RWPE2 (cell line): Measurements from ENCODE around the gene ZNF512.

Source experiments
- ATAC-seq: fragments of 200-7000 bp; cut with Tn5 transposase; 3 replicates; pipeline ENCODE4 v1.9.1; 2021; ENCODE audit warnings: low read depth
- DNase-seq: peaks from one replicate; pipeline ENCODE4 v3.0.0-alpha.2; 2020; ENCODE audit warnings: low spot score
- H3K27ac ChIP-seq: fragments of 450-650 bp; 2 replicates; pipeline ENCODE4 v1.5.1; 2017; ENCODE audit warnings: mild to moderate bottlenecking; ENCODE audit not compliant: poor library complexity, severe bottlenecking
- H3K27me3 ChIP-seq: fragments of 250-450 bp; sonication (Bioruptor Pico); 2 replicates; pipeline ENCODE4 v1.5.1; 2021; ENCODE audit warnings: mild to moderate bottlenecking, moderate library complexity; ENCODE audit not compliant: insufficient read depth, poor library complexity, severe bottlenecking
- H3K36me3 ChIP-seq: fragments of 250-450 bp; sonication (Bioruptor Pico); 2 replicates; pipeline ENCODE4 v1.5.1; 2020; ENCODE audit warnings: low read depth, mild to moderate bottlenecking, moderate library complexity
- H3K4me1 ChIP-seq: fragments of 250-450 bp; sonication (Bioruptor Pico); 2 replicates; pipeline ENCODE4 v1.5.1; 2021; ENCODE audit warnings: mild to moderate bottlenecking, moderate library complexity; ENCODE audit not compliant: insufficient read depth, poor library complexity, severe bottlenecking
- H3K4me3 ChIP-seq: fragments of 250-450 bp; sonication (Bioruptor Pico); 2 replicates; pipeline ENCODE4 v1.5.1; 2021; ENCODE audit warnings: mild to moderate bottlenecking, moderate library complexity; ENCODE audit not compliant: severe bottlenecking
- H3K9me3 ChIP-seq: fragments of 250-450 bp; sonication (Bioruptor Pico); 2 replicates; pipeline ENCODE4 v1.5.1; 2021; ENCODE audit warnings: mild to moderate bottlenecking, moderate library complexity; ENCODE audit not compliant: severe bottlenecking
- TF ChIP-seq, protein P1 (sequence below): fragments of 450-650 bp; IDR thresholded peaks from one replicate; pipeline ENCODE4 v1.5.1; 2017; ENCODE audit warnings: mild to moderate bottlenecking, moderate library complexity; ENCODE audit not compliant: poor library complexity, severe bottlenecking

The ZNF512 gene

DNA sequence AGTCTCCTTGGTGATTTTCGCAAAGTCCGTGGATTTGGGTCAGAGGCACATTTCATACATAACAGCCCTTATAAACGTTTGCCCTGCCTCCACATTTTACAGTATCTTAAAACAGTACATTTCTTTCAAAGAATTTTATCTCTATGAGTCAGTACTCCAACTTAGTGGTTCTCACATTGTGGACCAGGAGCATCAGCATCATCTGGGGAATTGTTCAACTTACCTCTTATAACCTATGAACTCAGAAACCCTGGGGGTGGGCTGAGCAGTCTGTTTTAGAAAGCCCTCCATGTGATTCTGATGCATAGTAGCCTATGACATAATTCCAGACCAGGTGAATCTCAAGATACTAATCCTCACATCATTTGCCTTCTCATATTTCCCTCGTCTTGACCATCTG, 68.2 kb downstream of the ZNF512 start:
- TF ChIP-seq, protein P1, sequence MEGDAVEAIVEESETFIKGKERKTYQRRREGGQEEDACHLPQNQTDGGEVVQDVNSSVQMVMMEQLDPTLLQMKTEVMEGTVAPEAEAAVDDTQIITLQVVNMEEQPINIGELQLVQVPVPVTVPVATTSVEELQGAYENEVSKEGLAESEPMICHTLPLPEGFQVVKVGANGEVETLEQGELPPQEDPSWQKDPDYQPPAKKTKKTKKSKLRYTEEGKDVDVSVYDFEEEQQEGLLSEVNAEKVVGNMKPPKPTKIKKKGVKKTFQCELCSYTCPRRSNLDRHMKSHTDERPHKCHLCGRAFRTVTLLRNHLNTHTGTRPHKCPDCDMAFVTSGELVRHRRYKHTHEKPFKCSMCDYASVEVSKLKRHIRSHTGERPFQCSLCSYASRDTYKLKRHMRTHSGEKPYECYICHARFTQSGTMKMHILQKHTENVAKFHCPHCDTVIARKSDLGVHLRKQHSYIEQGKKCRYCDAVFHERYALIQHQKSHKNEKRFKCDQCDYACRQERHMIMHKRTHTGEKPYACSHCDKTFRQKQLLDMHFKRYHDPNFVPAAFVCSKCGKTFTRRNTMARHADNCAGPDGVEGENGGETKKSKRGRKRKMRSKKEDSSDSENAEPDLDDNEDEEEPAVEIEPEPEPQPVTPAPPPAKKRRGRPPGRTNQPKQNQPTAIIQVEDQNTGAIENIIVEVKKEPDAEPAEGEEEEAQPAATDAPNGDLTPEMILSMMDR, result no peak
- H3K4me3 ChIP-seq, result no peak overlapping the region
- H3K27me3 ChIP-seq, result no peaks in the 10 kb centered on the region
- no peaks in the 10 kb centered on the region for H3K9me3 ChIP-seq
- ATAC-seq (no peak), DNase-seq (no peak)
- H3K27ac ChIP-seq, result no peak overlapping the region
- H3K36me3 ChIP-seq, result peaks cover 98% of the 10 kb centered on the region
- H3K4me1 ChIP-seq, result peaks cover 9% of the 10 kb centered on the region

DNA sequence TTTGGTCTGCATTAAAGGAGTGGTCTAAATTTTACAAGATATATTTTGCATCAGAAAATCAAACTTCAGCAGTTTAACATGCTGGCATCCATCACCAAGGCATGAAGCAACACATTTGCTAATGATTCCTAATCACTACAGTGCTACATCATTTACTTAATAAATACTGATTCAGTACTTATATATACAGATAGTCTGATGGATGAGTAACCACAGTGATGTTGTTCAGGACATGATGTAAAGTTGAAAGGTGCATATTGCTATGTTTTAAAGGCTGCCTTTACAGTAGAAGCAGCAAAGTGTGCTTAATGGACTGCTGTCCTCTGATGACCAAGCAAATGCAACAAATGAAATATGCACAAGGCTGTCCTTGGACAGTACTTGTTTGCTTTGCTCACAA, 69.5 kb downstream of the ZNF512 start:
- Histone ChIP-seq H3K27ac (peak overlapping the region; percentile 40), H3K9me3 (no peaks in the 10 kb centered on the region), H3K27me3 (no peaks in the 10 kb centered on the region), H3K4me3 (no peak overlapping the region), H3K4me1 (peaks cover 9% of the 10 kb centered on the region), H3K36me3 (peaks cover 99% of the 10 kb centered on the region)
- no peak for DNase-seq
- TF ChIP-seq, protein P1, result no peak
- peak; percentile 18; the same call in 1 of the 3 replicates for ATAC-seq

DNA sequence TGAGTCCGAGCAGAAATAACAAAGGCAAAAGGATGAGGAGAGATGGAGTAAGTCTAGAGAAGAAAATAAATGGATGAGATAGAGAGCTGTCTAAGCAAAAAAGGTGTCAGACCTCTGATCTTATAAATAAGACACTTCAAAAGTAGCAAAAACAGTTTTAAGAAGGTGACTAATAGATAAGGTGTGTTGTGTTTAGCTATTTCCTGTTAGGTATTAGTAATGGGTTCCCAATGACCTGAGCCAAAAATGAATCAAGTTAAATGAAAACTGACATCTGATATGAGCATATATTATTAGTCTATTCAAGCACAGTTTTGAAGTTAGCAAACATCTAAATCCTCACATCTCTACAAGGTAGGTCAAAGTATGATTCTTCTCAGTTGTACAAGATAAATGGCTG, 69.9 kb downstream of the ZNF512 start:
- peaks cover 99% of the 10 kb centered on the region for H3K36me3 ChIP-seq

DNA sequence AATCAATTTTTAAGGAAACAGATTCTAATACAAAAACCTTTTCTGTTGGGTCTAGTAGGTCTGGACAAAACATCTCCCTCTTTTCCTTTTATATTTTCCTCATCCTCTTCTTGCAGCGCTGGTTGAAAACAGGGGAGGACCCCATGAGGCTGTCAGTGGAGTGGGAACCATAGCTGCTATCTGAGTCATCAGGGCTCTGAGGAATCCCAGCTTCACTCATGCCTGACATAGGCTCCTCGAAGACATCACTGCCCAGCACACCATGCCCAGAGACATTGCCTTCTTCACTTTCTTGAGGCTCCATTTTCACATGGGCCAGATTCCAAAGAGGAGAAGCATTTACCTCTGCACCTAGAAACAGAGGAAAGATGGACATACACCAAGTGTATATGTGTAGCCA, 70.6 kb downstream of the ZNF512 start:
- ATAC-seq, result peak; percentile 59; the same call in 1 of the 3 replicates
- Histone ChIP-seq H3K36me3 (peaks cover 99% of the 10 kb centered on the region), H3K27me3 (no peaks in the 10 kb centered on the region), H3K4me3 (no peak overlapping the region), H3K4me1 (peaks cover 9% of the 10 kb centered on the region), H3K27ac (peak overlapping the region; percentile 40), H3K9me3 (no peaks in the 10 kb centered on the region)
- TF ChIP-seq, protein P1, result no peak
- no peak for DNase-seq

More for the DNA sequence above, 69.9 kb downstream of the ZNF512 start:
- TF ChIP-seq, protein P1, result no peak
- no peak for DNase-seq
- no peaks in the 10 kb centered on the region for H3K27me3 ChIP-seq
- H3K4me1 ChIP-seq, result peaks cover 9% of the 10 kb centered on the region
- H3K9me3 ChIP-seq, result no peaks in the 10 kb centered on the region
- H3K27ac ChIP-seq, result peak overlapping the region; percentile 40
- H3K4me3 ChIP-seq, result no peak overlapping the region
- ATAC-seq, result peak; percentile 77

DNA sequence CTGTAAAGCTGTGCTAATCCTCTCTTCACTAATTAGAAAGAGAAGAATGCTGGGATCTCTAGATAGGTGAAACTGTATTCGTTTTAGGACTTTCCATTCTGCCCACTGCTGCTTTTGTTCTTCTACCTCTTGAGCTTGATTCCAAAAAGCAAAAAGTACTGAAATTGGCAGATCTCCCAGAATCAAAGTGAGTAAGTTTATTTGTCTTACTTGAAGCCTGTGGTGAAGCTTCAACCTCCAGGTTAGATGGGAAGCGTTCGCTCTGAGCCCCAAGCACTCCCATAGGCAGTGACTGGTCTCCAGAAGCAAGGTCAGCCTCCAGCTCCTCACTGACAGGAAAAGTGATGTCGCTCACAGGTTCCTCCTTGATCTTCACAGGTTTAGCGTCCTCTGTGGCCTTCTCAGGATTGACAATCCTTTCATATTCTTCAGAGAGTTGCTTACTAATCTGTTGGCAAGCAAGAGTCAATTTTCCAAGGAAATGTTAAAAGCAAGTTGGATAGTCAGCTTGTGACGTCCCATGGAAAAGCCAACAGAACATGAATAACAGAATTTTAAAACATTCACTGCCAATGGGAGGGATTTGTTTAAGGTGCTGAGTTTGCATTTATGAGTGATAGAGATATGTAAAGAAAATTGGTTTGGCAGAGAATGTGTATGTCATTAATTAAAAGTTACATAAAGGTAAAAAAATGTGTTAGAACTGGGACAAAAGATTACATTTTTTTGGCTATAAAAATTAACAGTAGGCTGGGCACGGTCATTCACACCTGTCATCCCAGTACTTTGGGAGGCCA, 72.5 kb downstream of the ZNF512 start:
- DNase-seq, result no peak
- H3K27ac ChIP-seq, result no peak overlapping the region

More for the DNA sequence above, 72.5 kb downstream of the ZNF512 start:
- Histone ChIP-seq H3K4me1 (peaks cover 9% of the 10 kb centered on the region), H3K4me3 (no peak overlapping the region), H3K27me3 (no peaks in the 10 kb centered on the region), H3K36me3 (peaks cover 100% of the 10 kb centered on the region), H3K9me3 (no peaks in the 10 kb centered on the region)
- ATAC-seq, result no peak
- TF ChIP-seq, protein P1, result no peak
